SKM-1 treated with dmso at 0.1 percent for 144 hours (cell line): ENCODE measurements around the gene TAF11L14.

Source experiments
- DNase-seq: peaks from one replicate; lab custom pipeline; 2025; ENCODE audit not compliant: unreplicated experiment; lab: John Stamatoyannopoulos, UW

Gene TAF11L14

DNA sequence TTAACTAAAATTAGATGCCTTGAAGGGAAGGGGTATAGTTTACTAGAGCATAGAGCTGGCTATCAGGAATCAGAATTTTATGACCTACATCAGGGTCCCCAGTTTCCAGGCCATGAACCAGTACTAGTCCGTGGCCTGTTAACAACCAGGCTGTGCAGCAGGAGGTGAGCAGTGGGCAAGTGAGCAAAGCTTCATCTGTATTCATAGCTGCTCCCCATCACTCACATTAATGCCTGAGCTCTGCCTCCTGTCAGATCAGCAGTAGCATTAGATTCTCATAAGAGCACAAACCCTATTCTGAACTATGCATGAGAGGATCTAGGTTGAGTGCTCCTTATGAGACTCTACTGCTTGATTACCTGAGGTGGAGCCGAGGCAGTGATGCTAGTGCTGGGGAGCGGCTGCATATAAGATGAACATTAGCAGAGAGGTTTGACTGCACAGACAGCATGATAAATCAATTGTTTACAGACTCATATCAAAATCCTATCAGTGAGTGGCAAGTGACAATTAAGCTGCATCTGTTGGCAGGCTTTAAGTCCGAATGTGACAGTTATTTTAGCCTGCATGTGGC lies 44.6 kb downstream of the TAF11L14 start:
- DNase-seq, result no peak

GRCh38 chr5:17679597-17680203 lies 45.4 kb downstream of the TAF11L14 start:
- DNase-seq, result no peak

DNA sequence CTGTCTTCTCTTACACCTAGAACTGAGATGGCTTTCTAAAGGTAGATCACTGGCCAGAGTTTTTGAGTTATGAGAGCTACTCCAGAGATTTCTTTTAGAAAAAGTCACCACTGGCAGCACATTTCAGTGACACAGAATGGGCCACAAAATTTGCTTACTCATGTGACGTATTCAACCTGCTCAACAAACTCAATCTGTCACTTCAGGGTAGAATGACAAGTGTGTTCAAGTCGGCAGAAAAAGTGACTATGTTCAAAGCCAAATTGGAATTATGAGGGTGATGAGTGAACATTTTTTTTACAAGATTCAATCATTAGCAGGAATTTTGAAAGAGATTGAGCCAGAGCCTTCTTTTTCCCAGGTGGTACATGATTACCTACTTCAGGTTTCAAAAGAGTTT lies 46.5 kb downstream of the TAF11L14 start:
- DNase-seq, result no peak
